GM11168 (cell line): ENCODE measurements around the gene IRF2BP1.

Source experiments
- in situ Hi-C: fragments of 300-500 bp; cut with MboI; formaldehyde crosslinking; loops from one replicate; pipeline ENCODE4 v1.12.0; 2022; ENCODE audit warnings: low sequenced_read_pairs; ENCODE audit not compliant: unreplicated experiment

Gene IRF2BP1

GRCh38 chr19:45863840-45864628 lies 21.9 kb downstream of the IRF2BP1 start, which contains the start of gene FOXA3:
TSS of gene FOXA3 (plus strand) at chr19:45864326. CDS start at chr19:45864457, 131 bp downstream.
- in situ Hi-C loops: no loop called here

GRCh38 chr19:45863335-45863839 lies 22.6 kb downstream of the IRF2BP1 start:
- in situ Hi-C loops: no loop called here

DNA sequence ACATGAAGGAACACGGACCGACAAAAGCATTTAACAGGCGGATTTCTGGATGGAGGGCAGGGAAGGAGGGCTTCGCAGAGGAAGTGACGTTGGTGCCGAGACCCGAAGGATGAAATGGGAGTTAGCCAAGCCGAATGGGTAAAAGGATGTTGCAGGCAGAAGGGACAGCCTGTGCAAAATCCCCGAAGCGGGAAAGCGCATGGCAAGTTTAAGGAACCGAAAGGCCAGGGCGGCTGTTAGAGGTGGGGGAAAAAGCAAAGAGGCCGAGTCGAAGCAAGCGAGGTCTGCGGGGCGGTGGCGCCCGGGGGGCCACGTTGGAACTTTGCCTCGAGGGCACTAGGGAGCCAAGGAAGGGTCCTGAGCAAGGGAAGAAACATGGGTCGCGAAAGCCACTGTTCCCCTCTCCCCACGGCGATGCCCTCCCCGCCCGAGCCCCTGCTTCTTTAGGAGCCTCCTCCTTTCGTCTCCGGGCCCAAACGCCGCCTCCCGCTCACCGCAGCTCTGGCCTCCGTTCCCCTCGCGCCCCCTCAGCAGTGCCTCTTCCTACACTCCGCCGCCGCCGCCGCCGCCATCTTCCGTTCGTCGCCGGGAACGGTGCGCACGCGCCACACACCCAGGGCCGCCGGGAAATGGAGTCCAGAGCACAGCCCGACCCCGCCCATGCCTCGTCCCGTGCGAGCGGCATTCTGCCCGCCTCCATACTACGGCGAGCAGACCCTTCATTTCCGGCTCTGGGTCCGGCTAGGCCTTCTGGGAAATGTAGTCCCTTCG lies 23.2 kb downstream of the IRF2BP1 start, which contains the start of gene SYMPK:
Gene SYMPK (minus strand): TSS at position 584 of the 771 bp plus-strand sequence. CDS start 8,652 bp downstream, outside the sequence.
- in situ Hi-C loops: no loop called here

DNA sequence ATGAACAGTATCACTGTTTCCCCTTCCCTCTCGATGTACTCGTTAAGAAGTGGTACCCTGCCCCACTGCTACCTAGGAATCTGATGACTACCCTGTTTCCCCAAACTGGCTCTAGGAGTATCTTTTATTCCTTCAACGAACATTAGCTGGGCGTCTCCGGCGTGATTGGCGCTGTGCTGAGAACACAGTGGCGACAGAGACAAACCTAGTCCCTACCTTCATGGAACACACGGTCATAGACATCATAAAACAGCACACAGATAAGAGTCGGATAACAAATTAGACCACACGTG lies 23.7 kb downstream of the IRF2BP1 start:
- in situ Hi-C loops: no loop called here

GRCh38 chr19:45860359-45861259 lies 25.3 kb downstream of the IRF2BP1 start:
- in situ Hi-C loops: no loop called here

- in situ Hi-C loops: no loop called here
Measured at GRCh38 chr19:45854167-45854778, 31.7 kb downstream of the IRF2BP1 start.

- in situ Hi-C loops: no loop called here
Measured at GRCh38 chr19:45852983-45853382, 33.0 kb downstream of the IRF2BP1 start.

DNA sequence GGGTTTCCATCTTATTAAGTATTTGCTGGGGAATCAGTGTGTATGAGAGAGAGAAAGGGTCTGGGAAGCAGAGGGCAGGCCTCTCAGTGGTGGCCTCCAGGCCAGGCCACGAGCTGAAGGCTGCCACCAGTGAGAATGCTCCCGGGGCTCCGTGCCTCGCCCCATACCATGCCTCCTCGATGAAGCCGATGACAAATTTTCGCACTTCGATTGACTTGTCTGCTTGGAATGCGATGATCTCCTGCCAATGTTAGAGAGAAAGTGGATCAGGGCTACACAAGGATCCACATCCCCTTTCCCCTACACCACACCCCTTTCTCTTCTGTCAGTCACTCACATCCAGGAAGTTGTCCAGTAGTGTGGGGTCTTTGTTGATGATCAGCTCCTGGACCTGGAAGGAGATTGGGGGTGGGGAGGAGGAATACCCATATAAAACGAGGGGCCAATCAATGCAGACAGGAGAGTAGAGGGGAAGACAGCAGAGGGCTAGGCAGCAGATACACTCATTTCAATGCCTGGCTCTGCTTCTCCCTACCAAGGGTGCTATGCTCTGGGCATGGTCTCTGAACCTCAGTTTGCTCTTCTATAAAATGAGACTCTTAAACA lies 33.7 kb downstream of the IRF2BP1 start:
- in situ Hi-C loops: no loop called here

GRCh38 chr19:45848922-45849321 lies 37.0 kb downstream of the IRF2BP1 start:
- in situ Hi-C loops: no loop called here

DNA sequence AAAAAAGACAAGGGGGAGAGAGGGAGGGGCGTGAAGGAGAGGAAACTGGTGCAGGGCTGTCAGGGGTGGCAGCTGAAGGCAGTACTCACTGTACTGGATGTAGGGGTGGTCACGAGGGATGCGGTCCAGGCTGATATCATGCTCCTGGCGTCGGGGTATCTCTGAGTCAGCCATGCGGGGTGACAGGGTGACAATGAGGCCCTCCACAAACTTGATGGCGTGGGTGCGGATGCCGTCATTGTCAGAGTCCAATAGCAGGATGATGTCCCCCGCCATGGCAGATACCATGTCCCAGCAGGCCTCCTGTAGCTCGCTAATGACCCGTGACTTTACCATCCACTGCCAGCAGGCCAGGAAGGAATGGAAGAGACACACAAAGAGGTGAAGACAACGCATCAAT lies 38.3 kb downstream of the IRF2BP1 start:
- in situ Hi-C loops: no loop called here

DNA sequence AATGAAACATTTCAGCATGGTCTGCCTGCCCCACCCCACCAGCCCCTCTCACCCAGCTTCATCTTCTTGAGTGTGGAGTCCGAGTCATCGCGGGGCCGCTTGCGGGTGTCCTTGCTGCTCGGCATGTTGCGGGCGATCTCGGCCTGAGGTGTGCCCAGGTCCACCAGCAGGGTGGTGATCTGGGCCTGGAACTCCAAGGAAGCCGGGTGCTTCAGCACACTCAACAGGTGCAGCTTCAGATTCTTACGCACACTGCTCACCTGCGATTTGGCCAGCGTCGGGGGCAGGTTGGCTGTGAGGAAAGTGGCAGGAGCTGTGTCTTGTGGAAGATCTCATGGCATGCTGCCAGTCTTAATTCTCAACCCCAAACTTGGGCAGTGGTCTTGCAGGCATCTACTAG lies 43.7 kb downstream of the IRF2BP1 start:
- in situ Hi-C loops: no loop called here

- in situ Hi-C loops: no loop called here
Measured at GRCh38 chr19:45834970-45835369, 51.0 kb downstream of the IRF2BP1 start.
